Smooth muscle cell (in vitro differentiated cells): ENCODE results near the gene RASAL2. TPM values are rescaled to one million over a fixed set of nuclear protein-coding genes. Genes with fewer than 3 reads are reported as not detected.
"Not testable (repeated sequence)": the region's sequence is repeated elsewhere in the genome, so short reads cannot be mapped to it uniquely, and the experiment has no call there.

ENCODE experiments used
- DNase-seq: peaks from one replicate; lab custom pipeline; 2025; ENCODE audit not compliant: unreplicated experiment; lab: John Stamatoyannopoulos, UW
- H2AFZ ChIP-seq: fragments of 200-600 bp; sonication (generic); 2 replicates; pipeline ENCODE4 v1.6.0; 2016; ENCODE audit warnings: antibody characterized with exemption, low read depth, mild to moderate bottlenecking
- H3F3A ChIP-seq: fragments of 200-600 bp; sonication (generic); 2 replicates; pipeline ENCODE4 v1.6.0; 2017; ENCODE audit warnings: antibody characterized with exemption, low read depth
- H3K27ac ChIP-seq: fragments of 200-600 bp; sonication (generic); 2 replicates; pipeline ENCODE4 v1.5.1; 2016; ENCODE audit warnings: low read depth, mild to moderate bottlenecking
- H3K27me3 ChIP-seq: fragments of 200-600 bp; sonication (generic); 2 replicates; pipeline ENCODE4 v1.6.1; 2016; ENCODE audit warnings: low read depth, mild to moderate bottlenecking
- H3K36me3 ChIP-seq: fragments of 200-600 bp; sonication (generic); 2 replicates; pipeline ENCODE4 v1.5.1; 2016; ENCODE audit warnings: low read depth
- H3K4me1 ChIP-seq: fragments of 200-600 bp; sonication (generic); 2 replicates; pipeline ENCODE4 v1.5.1; 2016; ENCODE audit warnings: low read depth
- H3K4me2 ChIP-seq: fragments of 200-600 bp; sonication (generic); 2 replicates; pipeline ENCODE4 v1.6.0; 2016; ENCODE audit warnings: mild to moderate bottlenecking
- H3K4me3 ChIP-seq: fragments of 200-600 bp; sonication (generic); 2 replicates; pipeline ENCODE4 v1.5.1; 2016; ENCODE audit warnings: mild to moderate bottlenecking
- H3K79me2 ChIP-seq: fragments of 200-600 bp; sonication (generic); 2 replicates; pipeline ENCODE4 v1.6.0; 2016; ENCODE audit warnings: low read depth, mild to moderate bottlenecking
- H3K9ac ChIP-seq: fragments of 200-600 bp; sonication (generic); 2 replicates; pipeline ENCODE4 v1.6.0; 2016; ENCODE audit warnings: low read depth
- H3K9me3 ChIP-seq: fragments of 200-600 bp; sonication (generic); replicated peaks from 2 replicates; pipeline ENCODE4 v1.5.1; 2016; ENCODE audit warnings: low read depth
- H4K20me1 ChIP-seq: fragments of 200-600 bp; sonication (generic); 2 replicates; pipeline ENCODE4 v1.6.0; 2016; ENCODE audit warnings: low read depth
- CTCF ChIP-seq: fragments of 200-600 bp; sonication (generic); IDR thresholded peaks from 2 replicates; pipeline ENCODE4 v1.5.1; 2017; ENCODE audit warnings: borderline replicate concordance, mild to moderate bottlenecking, antibody characterized with exemption; ENCODE audit not compliant: insufficient read depth, poor library complexity, severe bottlenecking
- WGBS: methylation state at CpG from one replicate; pipeline ENCODE4 v1.1.7; 2016; ENCODE audit warnings: low lambda C conversion rate; 5-methylcytosine and 5-hydroxymethylcytosine counted together
- polyA plus RNA-seq: library from polyadenylated mRNA; unstranded; fragments of >200 nt; fragmentation: Nextera tagmentation; extraction: Ambion mirVana; gene quantifications from 2 replicates; pipeline ENCODE4 v1.2.1, GENCODE V29; 2016
- total RNA-seq: library from RNA; depleted of rRNA; stranded (reverse); fragments of >200 nt; gene quantifications from 2 replicates; pipeline ENCODE4 v1.2.3, GENCODE V29; 2014

The RASAL2 gene
- total and polyA plus RNA-seq, 2 experiments from 2014 or later: 4.3 to 17.6 TPM

GRCh38 chr1:178208269-178208856, 114.5 kb downstream of the RASAL2 start:
- H3K4me1 ChIP-seq: not testable (repeated sequence)

GRCh38 chr1:178209935-178210334, 116.0 kb downstream of the RASAL2 start:
- no peak overlapping the region for H3K4me2 ChIP-seq
- H3K27me3 ChIP-seq: no peaks in the 10 kb centered on the region
- no peak overlapping the region for H2AFZ ChIP-seq
- no peak overlapping the region for H3K4me3 ChIP-seq
- H3K36me3 ChIP-seq: no peaks in the 10 kb centered on the region
- no peaks in the 10 kb centered on the region for H4K20me1 ChIP-seq
- 90% methylated on average over 1 of the region's 1 CpG for WGBS
- no peaks in the 10 kb centered on the region for H3F3A ChIP-seq
- peaks cover 4% of the 10 kb centered on the region for H3K9me3 ChIP-seq
- no peak overlapping the region for H3K9ac ChIP-seq
- TF ChIP-seq CTCF: no peak
- H3K4me1 ChIP-seq: no peaks in the 10 kb centered on the region
- H3K27ac ChIP-seq: no peak overlapping the region
- no peak for DNase-seq
- peaks cover 34% of the 10 kb centered on the region for H3K79me2 ChIP-seq

More at GRCh38 chr1:178208269-178208856, 114.5 kb downstream of the RASAL2 start:
- H3K36me3 ChIP-seq, DNase-seq, H4K20me1 ChIP-seq, H3F3A ChIP-seq, H3K27me3 ChIP-seq, H3K4me2 ChIP-seq, H2AFZ ChIP-seq, H3K27ac ChIP-seq, H3K4me3 ChIP-seq, H3K9me3 ChIP-seq, H3K9ac ChIP-seq: not testable (repeated sequence)
- peaks cover 33% of the 10 kb centered on the region for H3K79me2 ChIP-seq
- 95% methylated on average over 11 of the region's 11 CpGs for WGBS

GRCh38 chr1:178218550-178218949, 124.6 kb downstream of the RASAL2 start:
- no peak for DNase-seq

GRCh38 chr1:178220094-178220493, 126.2 kb downstream of the RASAL2 start:
- no peak overlapping the region for H2AFZ ChIP-seq
- H3K4me3 ChIP-seq: no peak overlapping the region
- 78% methylated on average over 1 of the region's 1 CpG for WGBS
- no peak for DNase-seq
- H3F3A ChIP-seq: no peaks in the 10 kb centered on the region
- H3K9me3 ChIP-seq: no peaks in the 10 kb centered on the region
- no peak overlapping the region for H3K9ac ChIP-seq
- H3K27ac ChIP-seq: no peak overlapping the region
- no peaks in the 10 kb centered on the region for H3K27me3 ChIP-seq
- peaks cover 30% of the 10 kb centered on the region for H4K20me1 ChIP-seq
- no peaks in the 10 kb centered on the region for H3K4me1 ChIP-seq
- no peak for TF ChIP-seq CTCF
- peaks cover 50% of the 10 kb centered on the region for H3K79me2 ChIP-seq
- no peak overlapping the region for H3K4me2 ChIP-seq
- no peaks in the 10 kb centered on the region for H3K36me3 ChIP-seq

More at GRCh38 chr1:178218550-178218949, 124.6 kb downstream of the RASAL2 start:
- no peaks in the 10 kb centered on the region for H3K9me3 ChIP-seq
- no peaks in the 10 kb centered on the region for H3K36me3 ChIP-seq
- H3K9ac ChIP-seq: no peak overlapping the region
- no peaks in the 10 kb centered on the region for H3F3A ChIP-seq
- no peak overlapping the region for H2AFZ ChIP-seq
- H3K27me3 ChIP-seq: no peaks in the 10 kb centered on the region
- peaks cover 38% of the 10 kb centered on the region for H3K79me2 ChIP-seq
- no peaks in the 10 kb centered on the region for H3K4me1 ChIP-seq
- H3K4me2 ChIP-seq: no peak overlapping the region
- H3K27ac ChIP-seq: no peak overlapping the region
- WGBS: 95% methylated on average over 6 of the region's 6 CpGs
- no peak overlapping the region for H3K4me3 ChIP-seq
- H4K20me1 ChIP-seq: peaks cover 21% of the 10 kb centered on the region
- no peak for TF ChIP-seq CTCF
